GF-D8 (cell line): ENCODE measurements around the gene PISD.

ENCODE experiments used
- DNase-seq: peaks from one replicate; lab custom pipeline; 2025; lab: John Stamatoyannopoulos, UW

The PISD gene

GRCh38 chr22:31625661-31626426 is 36.2 kb downstream of the PISD start:
- no peak for DNase-seq

- DNase-seq: no peak
Measured at GRCh38 chr22:31625257-31625640, 36.8 kb downstream of the PISD start.

GRCh38 chr22:31623592-31624304 is 38.3 kb downstream of the PISD start:
- DNase-seq: no peak

GRCh38 chr22:31622980-31623379 is 39.0 kb downstream of the PISD start:
- DNase-seq: no peak

- no peak for DNase-seq
Measured at GRCh38 chr22:31621507-31622124, 40.4 kb downstream of the PISD start.

- no peak for DNase-seq
Measured at GRCh38 chr22:31620756-31621480, 41.1 kb downstream of the PISD start.

GRCh38 chr22:31619611-31620300 is 42.3 kb downstream of the PISD start:
- no peak for DNase-seq

GRCh38 chr22:31618471-31619176 is 43.4 kb downstream of the PISD start:
- no peak for DNase-seq

GRCh38 chr22:31618057-31618456 is 44.0 kb downstream of the PISD start:
- DNase-seq: no peak

- peak; percentile 45 for DNase-seq
Measured at GRCh38 chr22:31616315-31616980, 45.6 kb downstream of the PISD start.

- peak; percentile 57 for DNase-seq
Measured at GRCh38 chr22:31615940-31616314, 46.1 kb downstream of the PISD start.

GRCh38 chr22:31615491-31615860 is 46.5 kb downstream of the PISD start:
- no peak for DNase-seq

- no peak for DNase-seq
Measured at GRCh38 chr22:31614781-31615490, 47.1 kb downstream of the PISD start.

GRCh38 chr22:31613904-31614296 is 48.1 kb downstream of the PISD start:
- DNase-seq: no peak

GRCh38 chr22:31613286-31613903 is 48.6 kb downstream of the PISD start:
- no peak for DNase-seq

GRCh38 chr22:31612891-31613285 is 49.1 kb downstream of the PISD start:
- no peak for DNase-seq

- no peak for DNase-seq
Measured at GRCh38 chr22:31611061-31611760, 50.8 kb downstream of the PISD start.

GRCh38 chr22:31610611-31611010 is 51.4 kb downstream of the PISD start:
- DNase-seq: no peak

- DNase-seq: no peak
Measured at GRCh38 chr22:31609716-31610115, 52.3 kb downstream of the PISD start.
